HUDEP-2 (cell line): ENCODE data around the gene GEMIN7.

Experiments
- DNase-seq, 76 experiments: peaks; one replicate each; lab custom pipeline; 2025; ENCODE audit not compliant: unreplicated experiment in 76 of 76; lab: John Stamatoyannopoulos, UW

GEMIN7 gene, protein sequence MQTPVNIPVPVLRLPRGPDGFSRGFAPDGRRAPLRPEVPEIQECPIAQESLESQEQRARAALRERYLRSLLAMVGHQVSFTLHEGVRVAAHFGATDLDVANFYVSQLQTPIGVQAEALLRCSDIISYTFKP

DNA sequence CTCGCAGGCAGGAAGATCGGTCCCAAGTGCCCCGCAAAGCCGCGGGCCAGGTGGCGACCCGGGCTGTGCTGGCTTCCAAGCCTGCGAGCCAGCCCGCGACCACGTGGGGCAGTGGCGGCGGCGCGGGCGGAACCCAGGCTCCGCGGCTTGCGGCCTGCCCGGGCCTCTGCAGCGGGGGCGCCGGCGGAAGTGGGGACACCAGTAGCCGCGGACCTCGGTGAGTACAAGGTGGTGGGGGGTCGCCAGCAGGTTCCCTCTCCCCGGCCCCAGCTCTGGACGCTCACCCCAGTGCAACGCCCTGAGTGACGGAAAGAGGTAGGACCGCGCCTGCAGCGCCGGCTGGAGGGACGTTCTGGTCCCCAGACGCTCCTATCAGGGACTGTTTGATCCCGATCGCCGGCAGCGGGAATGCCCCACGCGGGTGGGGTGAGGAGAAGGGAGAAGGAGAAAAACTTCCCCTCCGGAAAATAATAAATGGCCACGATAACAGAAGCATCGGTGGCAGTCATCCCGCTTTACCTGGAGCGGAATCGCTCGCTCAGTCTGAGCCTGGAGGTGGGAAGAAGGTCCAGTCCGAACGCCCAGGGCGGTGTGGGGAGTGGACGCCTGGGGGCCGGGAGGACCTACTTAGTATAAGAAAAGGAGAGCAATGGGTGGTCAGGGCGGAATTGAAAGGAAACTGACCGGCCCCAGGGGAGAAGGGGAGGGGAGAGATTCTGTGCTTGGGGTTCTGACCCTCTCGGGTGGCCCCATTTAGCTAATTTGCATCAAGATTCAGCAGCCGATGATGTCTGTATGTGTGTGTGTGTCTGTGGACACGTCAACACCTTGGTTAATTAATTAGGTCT, at the start of gene GEMIN7:
Gene GEMIN7 (plus strand): TSS at position 198 of the 848 bp plus-strand sequence. CDS start 10,855 bp downstream, outside the sequence.
- DNase-seq: peak in 71 of 76 experiments; percentile 19 to 97 (median 77)

DNA sequence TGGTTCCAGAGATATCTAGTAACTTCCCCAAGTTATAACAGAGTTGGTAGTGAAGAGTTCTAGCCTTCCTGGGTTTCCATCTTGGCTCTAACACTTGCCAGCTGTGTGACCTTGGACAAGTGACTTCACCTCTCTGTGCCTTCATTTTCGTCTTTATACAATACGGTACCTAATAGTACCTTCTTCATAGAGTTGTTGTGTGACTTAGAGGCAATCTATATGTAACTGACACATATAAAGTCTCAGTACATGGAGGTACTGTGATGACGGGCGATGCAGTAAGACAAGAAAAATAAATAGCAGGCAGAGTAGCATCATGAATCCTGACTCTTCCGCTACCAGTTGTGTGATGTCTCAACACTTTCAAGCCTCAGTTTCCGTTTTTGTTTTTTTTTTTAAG, 48.2 kb upstream of the GEMIN7 start:
- no peak for DNase-seq

DNA sequence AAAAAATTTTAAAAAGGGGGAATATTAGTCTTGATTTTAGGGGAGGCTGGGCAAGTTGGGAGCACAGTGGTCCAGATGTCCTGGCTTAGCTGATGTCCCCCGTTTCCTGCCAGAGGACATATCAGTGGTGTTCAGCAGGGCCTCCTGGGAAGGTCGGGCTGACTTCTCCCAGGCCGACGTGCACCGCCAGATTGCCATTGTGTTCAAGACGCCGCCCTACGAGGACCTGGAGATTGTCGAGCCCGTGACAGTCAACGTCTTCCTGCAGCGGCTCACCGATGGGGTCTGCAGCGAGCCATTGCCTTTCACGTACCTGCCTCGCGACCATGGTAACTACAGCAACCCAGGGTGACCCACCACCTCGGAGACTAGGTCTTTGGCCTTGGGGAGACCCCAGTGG, 46.6 kb upstream of the GEMIN7 start:
- no peak for DNase-seq

DNA sequence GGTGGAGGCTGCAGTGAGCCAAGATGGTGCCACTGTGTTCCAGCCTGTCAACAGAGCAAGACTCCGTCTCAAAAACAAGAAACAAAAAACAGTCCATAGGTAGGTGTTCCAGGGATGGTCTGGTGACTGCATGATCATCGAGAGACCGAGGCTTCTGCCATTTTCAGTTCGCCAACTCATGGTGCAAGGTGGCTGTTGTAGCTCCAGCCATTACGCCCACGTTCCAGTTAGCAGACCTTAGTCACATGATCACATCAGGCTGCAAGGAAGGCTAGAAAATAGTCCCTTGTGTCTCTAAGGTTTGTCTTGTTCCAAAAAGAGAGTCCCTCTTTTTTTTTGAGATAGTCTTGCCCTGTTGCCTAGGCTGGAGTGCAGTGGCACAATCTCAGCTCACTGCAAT, 43.3 kb upstream of the GEMIN7 start:
- DNase-seq: no peak

DNA sequence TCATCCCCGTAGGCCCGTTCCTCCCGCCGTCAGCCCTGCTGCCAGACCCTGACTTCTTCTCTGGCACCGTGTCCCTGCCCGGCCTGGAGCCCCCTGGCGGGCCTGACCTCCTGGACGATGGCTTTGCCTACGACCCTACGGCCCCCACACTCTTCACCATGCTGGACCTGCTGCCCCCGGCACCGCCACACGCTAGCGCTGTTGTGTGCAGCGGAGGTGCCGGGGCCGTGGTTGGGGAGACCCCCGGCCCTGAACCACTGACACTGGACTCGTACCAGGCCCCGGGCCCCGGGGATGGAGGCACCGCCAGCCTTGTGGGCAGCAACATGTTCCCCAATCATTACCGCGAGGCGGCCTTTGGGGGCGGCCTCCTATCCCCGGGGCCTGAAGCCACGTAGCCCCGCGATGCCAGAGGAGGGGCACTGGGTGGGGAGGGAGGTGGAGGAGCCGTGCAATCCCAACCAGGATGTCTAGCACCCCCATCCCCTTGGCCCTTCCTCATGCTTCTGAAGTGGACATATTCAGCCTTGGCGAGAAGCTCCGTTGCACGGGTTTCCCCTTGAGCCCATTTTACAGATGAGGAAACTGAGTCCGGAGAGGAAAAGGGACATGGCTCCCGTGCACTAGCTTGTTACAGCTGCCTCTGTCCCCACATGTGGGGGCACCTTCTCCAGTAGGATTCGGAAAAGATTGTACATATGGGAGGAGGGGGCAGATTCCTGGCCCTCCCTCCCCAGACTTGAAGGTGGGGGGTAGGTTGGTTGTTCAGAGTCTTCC, 41.5 kb upstream of the GEMIN7 start:
- no peak for DNase-seq

DNA sequence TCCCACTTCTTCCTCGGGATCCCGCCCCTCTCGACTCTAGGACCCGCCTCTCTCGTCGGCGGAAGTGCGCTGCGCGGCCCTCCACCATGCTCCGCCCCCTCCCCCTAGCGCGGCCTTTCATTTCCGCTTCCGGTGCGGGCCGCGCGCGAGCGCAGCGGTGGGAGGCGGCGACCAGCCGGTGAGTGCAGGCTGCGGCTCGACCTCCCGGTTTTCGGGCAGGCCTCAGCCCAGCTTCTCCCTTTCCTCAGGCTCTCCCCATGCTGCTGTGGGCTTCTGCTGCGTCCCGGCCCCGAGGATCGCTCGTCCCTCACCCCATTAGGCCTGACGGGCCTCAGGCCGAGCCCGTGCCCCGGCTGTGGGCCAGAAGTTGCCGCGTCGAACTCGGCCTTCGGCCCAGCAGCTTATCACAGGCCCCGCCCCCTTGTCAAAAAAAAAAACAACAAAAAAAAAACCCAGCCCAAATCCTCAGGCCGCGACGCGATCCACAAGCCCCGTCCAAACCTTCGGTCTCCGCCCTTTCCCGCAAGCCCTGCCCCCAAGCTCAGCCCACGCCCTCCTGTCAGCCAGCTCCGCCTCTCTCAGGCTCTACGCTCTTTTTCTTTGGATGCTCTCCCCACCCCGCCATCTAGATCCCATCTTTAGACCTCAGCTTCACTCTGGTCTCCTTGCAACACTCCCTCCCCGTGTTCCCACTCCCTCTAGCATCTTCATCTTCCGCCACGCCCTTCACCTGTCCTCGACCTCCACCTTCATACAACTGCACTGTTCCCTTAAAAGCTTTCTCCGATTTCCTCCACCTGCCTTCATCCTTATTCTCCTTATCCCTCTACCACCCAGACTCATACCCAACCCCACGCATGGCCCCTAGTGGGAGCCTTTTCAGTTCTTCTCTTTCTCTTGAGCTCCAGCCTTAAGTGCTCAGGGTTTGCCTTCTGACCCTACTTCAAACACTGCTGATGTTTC, 39.8 kb upstream of the GEMIN7 start, which contains the start of gene CLASRP:
Gene CLASRP (plus strand): TSS at position 115 of the 963 bp plus-strand sequence. CDS start 1,168 bp downstream, outside the sequence.
- DNase-seq: peak in 75 of 76 experiments; percentile 43 to 95 (median 87)

DNA sequence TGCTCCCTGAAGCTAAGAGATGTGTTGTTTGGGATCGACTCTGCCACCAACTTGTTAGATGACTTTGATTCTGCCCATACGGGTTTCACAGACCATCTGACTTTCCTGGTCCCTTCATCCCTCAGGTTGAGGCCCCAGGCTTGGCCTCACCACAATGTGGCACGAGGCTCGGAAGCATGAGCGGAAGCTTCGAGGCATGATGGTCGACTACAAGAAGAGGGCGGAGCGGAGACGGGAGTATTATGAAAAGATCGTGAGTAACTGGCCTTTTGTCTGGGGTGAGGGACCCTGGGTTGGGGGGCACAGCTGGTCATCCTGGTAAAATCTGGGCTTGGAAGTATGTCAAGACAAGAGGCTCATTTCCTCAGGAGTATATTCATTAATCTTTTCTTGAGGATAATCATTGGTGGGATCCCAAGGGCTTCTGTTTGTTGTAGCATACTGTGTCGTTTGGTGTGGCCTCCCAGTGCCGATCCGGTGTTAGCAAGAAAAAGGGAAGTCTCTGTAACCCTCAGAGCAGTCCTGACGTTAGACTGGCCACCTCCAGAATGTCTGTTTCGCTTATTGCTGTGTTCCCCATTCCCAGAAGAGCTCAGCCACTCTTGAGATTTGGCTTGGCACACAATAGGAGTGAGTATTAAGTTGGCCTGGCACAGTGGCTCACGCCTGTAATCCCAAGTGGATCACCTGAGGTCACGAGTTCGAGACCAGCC, 38.8 kb upstream of the GEMIN7 start:
- no peak for DNase-seq

DNA sequence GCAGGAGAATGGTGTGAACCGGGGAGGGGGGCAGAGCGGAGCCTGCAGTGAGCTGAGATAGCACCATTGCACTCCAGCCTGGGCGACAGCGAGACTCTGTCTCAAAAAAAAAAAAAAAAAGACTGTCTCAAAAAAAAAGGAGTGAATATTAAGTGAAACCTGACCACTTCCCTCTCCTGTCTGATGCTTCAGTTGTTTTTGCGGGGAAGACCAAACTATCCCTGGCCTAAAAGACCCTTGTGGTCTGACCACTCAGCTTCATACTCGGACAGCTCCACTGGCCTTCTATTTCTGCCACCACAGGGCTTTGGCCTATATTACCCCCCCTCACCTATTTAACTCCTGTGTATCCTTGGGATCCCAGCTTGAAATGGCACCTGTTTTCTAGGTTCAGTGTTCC, 37.9 kb upstream of the GEMIN7 start:
- no peak for DNase-seq

DNA sequence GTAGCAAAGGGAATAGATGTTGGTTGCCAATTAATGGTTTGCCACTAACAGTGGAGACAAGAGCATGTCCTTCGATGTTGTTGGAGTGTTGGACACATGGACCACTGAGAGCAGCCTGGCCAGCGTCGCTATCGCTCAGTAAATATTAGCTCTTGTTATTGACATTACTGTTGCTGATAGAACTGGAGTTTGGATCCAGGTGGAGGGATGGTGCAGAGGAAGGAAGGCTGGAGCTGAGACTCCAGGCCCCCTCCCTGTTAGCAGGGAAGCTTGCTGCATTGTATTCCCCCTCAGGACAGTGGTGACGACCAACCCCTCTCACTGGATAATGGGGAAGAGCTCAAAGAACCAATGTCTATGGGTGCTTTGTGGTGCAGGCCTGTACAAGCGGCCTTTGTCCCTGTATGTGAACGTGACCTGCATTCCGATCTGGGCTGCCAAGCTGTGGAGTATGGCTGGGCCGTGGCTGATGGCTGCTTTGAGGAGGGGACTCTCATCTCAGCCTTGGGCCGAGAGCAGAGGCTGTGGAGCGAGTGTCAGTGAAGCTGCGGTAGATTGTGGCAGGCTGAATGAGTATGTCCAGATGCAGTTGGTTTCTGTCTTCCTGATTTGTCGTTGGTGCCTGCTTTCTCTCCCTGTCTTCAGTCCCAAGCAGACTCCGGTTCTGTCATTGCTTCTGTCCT, 33.2 kb upstream of the GEMIN7 start:
- no peak for DNase-seq

DNA sequence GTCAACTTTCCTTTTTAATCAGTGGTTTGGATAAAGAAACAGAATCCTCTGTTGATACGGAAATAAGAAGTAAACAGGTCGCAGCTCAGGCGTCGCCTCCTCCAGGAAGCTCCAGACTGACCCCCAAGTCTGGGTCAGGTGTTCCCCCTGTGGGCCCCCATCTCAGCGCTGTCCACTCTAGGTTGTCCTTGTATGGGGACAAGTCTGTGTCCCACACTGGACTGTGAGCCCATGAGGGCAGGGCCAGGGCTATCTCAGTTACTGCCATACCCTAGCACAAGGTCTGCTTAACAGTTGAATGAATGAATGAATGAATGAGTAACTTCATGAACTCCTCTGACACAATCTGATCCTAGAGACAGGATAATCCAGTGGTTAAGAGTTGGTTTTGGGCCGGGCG, 32.7 kb upstream of the GEMIN7 start:
- no peak for DNase-seq

DNA sequence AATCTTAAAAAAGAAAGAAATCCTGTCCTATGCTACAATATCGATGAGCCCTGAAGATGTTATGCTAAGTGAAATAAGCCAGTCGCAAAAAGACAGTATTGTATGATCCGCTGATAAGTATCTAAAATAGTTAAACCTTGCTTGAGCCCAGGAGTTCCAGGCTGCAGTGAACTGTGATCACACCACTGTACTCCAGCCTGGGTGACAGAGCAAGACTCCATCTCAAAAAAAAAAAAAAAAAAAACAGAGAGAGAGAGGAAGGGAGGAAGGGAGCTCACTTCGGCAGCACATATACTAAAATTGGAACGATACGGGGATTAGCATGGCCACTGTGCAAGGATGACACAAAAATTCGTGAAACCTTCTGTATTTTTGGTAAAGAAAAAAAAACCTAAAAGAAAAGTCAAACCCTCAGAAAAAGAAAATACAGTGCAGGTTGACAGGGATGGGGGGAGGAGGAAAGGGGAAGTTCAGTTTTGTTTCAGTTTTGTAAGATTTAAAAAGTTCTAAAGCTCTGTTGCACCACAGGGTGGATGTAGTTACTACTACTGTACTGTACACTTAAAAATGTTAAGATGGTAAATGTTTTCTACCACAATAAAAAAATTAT, 31.8 kb upstream of the GEMIN7 start:
- DNase-seq: no peak

DNA sequence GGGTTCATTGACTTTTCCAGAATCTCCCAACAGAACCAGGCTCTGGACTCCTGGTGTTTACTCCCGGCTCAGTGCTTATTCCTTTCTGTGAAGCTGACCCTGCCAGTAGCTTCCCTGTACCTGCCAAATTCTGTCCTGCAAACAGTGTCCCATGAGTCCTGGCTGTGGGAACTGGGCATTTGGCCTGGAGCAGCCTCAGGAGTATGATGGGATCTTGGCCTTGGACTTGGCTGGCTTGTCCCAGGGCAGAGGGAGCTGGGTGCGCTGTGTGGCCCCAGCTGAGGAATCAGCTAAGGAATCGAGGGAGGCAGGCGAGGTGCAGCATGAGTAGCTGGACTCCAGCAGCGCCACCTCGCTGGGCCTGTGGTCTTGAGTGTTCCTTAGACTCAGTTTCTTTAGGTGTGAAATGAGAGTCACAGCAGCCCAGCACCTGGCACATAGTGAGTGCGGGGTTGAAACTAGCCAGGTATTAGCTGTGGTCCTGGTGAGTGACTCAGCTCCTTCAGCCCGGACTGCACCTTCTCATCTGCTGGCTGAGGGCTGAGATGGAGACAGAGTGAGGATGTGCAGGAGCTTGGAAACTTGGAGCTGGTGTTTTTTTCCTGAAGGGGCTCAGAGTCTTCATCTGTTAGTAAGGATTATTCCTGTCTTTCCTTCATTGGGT, 29.9 kb upstream of the GEMIN7 start:
- DNase-seq: no peak

DNA sequence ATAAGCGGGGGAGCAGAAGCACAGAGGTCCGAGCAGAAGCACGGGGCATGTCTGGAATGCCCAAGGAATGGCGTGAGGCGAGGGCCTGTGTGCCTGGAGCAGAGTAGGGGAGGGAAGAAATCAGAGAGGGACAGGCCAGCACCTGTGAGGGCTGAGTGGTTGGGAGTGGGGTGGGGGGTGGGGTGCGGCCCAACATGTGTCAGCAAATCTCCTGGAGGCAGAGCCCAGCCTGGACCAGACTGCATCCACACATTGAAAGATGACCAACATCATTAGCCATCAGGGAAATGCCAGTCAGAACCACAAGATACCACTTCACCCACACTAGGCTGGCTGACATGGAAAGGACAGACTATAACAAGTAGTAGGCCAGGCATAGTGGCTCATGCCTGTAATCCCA, 29.0 kb upstream of the GEMIN7 start:
- DNase-seq: no peak

DNA sequence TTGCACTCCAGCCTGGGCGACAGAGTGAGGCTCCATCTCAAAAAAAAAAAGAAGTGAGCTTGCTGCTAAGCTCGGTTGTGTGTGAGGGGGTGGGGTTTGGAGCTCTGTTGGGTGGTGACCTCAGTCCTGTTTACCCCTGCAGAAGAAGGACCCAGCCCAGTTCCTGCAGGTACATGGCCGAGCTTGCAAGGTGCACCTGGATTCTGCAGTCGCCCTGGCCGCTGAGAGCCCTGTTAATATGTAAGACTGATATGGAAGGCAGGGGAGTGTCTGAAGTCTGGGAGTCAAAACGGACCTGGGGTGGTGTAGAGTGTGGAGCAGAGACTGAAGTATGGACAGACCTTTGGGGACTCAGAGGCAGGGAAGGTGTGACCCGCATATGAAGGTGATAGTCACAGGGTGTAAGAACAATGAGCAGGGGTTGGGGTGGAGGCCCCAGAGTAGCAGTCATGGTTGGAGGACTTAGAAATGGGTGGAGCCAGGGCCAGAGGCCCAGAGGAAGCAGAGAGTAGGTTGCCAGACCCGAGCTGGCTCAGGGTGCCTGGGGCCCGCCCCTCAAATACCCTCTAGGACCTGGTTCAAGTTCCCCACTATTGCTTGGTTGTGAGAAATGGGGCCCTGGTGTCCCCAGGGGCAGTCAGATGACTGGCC, 27.0 kb upstream of the GEMIN7 start:
- peak in 3 of 76 experiments; percentile 10 to 15 (median 13) for DNase-seq

DNA sequence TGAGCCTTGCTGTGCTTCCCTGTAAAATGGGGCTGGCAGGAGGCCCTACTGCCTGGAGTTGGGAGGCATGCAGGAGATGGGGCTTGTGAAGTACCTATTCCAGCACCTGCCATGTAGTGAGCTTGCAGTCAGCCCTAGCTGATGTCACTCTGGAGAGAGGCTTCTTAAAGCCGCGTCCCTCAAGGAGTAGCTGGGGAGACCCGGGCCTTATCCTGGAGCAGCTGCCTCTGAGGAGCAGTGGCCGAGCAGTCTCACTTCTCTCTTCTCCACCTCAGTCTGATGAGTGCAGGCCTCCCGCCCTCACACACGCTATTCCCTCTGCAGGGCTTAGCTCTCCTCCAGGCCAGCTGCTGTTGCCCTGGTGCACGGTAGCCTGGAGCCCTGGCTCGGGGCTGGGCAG, 22.2 kb upstream of the GEMIN7 start:
- no peak for DNase-seq

DNA sequence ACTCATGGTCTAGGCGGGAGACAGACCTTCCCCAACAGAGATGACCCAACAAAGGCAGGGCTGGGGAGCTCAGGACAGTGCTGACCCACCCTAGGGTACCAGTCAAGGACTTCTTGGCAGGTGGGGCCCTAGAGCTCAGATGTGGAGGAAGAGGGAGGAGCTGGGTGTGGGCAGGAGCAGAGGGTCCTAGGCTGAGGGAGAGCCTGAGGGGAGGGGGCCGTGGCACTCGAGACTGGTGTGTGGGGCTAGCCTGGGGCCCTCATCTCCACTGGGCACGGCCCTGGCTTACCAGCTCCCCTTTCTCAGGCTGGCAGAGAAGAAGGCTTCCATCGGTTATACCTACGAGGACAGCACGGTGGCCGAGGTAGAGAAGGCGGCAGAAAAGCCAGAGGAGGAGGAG, 21.6 kb upstream of the GEMIN7 start:
- DNase-seq: no peak

DNA sequence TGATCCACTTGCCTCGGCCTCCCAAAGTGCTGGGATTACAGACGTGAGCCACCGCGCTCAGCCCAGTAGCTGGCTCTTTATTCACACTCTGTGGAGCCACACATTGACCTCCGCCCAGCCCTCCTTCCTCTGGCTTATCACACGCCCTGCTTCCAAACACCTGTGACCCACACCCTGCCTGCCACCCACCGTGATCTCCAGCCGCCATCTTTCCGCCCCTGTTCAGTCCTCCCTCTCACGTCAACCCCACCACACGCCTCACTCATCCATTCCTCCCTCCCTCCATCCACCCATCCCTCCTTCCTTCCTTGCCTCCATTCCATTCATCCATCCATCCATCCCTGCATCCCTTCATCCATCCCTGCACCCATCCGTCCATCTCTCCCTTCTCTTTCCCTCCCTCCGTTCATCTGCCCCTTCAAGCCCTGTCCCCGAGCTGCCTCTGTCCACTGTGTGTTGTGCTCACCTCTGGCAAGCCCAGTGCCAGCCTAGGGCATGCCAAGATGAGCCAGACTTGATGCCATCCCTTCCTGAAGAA, 20.4 kb upstream of the GEMIN7 start:
- DNase-seq: no peak
